ENCODE results near the gene ROCK2.

Gene ROCK2

DNA sequence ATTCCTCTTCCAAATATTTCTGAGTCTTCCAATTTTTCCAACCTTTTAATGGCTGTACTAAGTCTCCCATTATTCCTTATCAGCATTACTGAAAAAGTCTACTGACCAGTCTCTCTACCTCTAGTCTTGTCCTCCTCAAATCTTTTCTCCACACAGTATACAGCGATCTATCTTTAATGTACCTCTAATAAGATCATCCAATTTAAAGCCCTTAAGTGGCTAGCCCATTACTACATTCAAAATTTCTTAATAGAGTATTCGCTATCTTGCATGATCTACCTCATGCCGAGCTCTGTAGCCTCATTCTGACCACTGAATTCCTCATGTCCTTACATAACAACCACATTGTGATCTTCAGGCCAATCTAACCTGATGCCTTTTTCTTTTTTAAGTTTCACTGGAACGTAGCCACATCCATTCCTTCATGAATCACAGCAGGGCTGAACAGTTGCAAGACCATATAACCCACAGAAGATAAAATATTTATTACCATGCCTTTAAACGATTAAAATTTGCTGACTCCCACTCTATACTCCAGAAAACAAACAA is 131.3 kb downstream of the ROCK2 start:
- TF ChIP-seq ARNT (IDR thresholded peaks at IDR 0.05) (no peak), LEF1 (IDR thresholded peaks at IDR 0.05; ENCODE audit: borderline replicate concordance) (no peak), SUZ12 (IDR thresholded peaks at IDR 0.05) (no peak), CTBP1 (IDR thresholded peaks at IDR 0.05; ENCODE audit: borderline replicate concordance) (no peak)
- POLR2A ChIA-PET: no interaction called here
- DNase-seq (ENCODE audit: extremely low spot score): no peak
- CTCF ChIA-PET: no interaction called here

DNA sequence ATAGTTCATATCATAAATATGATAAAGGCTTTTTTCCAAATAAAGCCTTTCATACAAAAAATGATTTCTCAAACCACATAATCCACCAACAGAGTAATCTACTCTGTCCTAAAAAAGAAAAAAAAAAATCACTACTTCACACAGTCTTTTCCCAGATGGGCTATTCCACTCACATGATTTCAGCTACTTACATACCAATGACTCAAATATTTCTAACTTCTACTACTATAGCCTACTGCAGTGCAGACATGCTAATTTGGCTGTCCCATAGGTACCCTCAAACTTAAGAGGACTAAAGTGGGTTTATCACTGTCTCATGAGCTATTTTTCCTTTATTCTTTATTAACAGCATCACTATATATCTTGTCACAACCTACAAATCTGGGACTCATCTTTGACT is 131.8 kb downstream of the ROCK2 start:
- TF ChIP-seq BHLHE40 (IDR thresholded peaks at IDR 0.05; ENCODE audit: borderline replicate concordance) (no peak), L3MBTL2 (conservative IDR thresholded peaks at IDR 0.05) (no peak), SUZ12 (IDR thresholded peaks at IDR 0.05) (no peak), FOXA1 (IDR thresholded peaks at IDR 0.05) (no peak), NFRKB (IDR thresholded peaks at IDR 0.05) (no peak), FOXK2 (IDR thresholded peaks at IDR 0.05) (no peak), TARDBP (IDR thresholded peaks at IDR 0.05) (no peak), SP1 (IDR thresholded peaks at IDR 0.05) (no peak), CTBP1 (IDR thresholded peaks at IDR 0.05; ENCODE audit: borderline replicate concordance) (no peak), FOXM1 (IDR thresholded peaks at IDR 0.05; ENCODE audit: borderline replicate concordance) (no peak), ZNF384 (IDR thresholded peaks at IDR 0.05) (no peak)
- TF ChIP-seq, protein P1, sequence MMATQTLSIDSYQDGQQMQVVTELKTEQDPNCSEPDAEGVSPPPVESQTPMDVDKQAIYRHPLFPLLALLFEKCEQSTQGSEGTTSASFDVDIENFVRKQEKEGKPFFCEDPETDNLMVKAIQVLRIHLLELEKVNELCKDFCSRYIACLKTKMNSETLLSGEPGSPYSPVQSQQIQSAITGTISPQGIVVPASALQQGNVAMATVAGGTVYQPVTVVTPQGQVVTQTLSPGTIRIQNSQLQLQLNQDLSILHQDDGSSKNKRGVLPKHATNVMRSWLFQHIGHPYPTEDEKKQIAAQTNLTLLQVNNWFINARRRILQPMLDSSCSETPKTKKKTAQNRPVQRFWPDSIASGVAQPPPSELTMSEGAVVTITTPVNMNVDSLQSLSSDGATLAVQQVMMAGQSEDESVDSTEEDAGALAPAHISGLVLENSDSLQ (IDR thresholded peaks at IDR 0.05): no peak
- CTCF ChIA-PET: no interaction called here
- DNase-seq (ENCODE audit: extremely low spot score): no peak
- POLR2A ChIA-PET: no interaction called here

DNA sequence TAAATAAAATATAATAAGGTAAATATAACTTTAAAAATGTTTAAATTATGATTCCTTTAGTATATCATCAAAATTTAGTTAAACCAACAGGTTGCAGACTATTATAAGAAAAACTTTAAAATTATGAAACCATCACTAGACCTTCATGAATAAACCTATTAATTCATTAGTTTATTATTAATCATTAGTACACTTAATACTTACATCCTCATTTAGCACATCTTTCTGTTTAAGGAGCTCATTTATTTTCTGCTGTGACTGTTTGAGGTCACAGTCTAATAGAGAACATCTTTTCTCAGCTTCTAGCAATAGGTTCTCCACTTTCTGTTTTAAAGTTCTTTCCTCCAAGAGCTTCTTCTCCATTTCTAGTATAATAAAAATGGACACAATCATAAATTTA is 136.4 kb downstream of the ROCK2 start:
- ChIA-PET CTCF (no interaction called here), POLR2A (no interaction called here)
- TF ChIP-seq ELF4 (IDR thresholded peaks at IDR 0.05) (no peak), FOXM1 (IDR thresholded peaks at IDR 0.05; ENCODE audit: borderline replicate concordance) (no peak), ARNT (IDR thresholded peaks at IDR 0.05) (no peak), FOXK2 (IDR thresholded peaks at IDR 0.05) (no peak), NFRKB (IDR thresholded peaks at IDR 0.05) (no peak), FOXA1 (IDR thresholded peaks at IDR 0.05) (no peak), L3MBTL2 (conservative IDR thresholded peaks at IDR 0.05) (no peak), CTBP1 (IDR thresholded peaks at IDR 0.05; ENCODE audit: borderline replicate concordance) (no peak), LEF1 (IDR thresholded peaks at IDR 0.05; ENCODE audit: borderline replicate concordance) (no peak), TARDBP (IDR thresholded peaks at IDR 0.05) (no peak), SP1 (IDR thresholded peaks at IDR 0.05) (no peak), SUZ12 (IDR thresholded peaks at IDR 0.05) (no peak), ZNF384 (IDR thresholded peaks at IDR 0.05) (no peak), BHLHE40 (IDR thresholded peaks at IDR 0.05; ENCODE audit: borderline replicate concordance) (no peak), HDGF (IDR thresholded peaks at IDR 0.05; ENCODE audit: borderline replicate concordance) (no peak)
- TF ChIP-seq, protein P1 (IDR thresholded peaks at IDR 0.05): no peak
- DNase-seq (ENCODE audit: extremely low spot score): no peak

DNA sequence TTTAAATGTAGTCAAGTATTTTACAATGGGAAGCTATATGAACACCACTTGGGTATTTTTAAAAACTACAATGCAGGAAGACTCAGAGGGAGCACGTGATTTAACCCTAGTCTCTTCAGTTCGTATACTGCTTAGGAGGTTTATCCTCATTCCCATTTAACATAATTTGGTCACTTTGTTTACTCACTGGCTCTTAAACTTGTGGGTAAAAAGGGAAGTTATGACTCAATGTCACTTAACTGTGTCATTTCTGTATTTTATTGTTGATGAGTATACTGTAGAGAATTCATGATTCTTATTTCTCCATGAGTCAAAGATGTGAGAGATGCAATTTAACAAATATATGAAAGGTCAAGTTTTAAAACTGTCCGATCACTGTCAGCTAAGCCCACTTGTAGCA is 141.0 kb downstream of the ROCK2 start:
- DNase-seq (ENCODE audit: extremely low spot score): no peak
- TF ChIP-seq ELF4 (IDR thresholded peaks at IDR 0.05) (no peak), FOXA1 (IDR thresholded peaks at IDR 0.05) (no peak), ARNT (IDR thresholded peaks at IDR 0.05) (no peak), FOXK2 (IDR thresholded peaks at IDR 0.05) (no peak), NFRKB (IDR thresholded peaks at IDR 0.05) (no peak), ZNF384 (IDR thresholded peaks at IDR 0.05) (no peak), SUZ12 (IDR thresholded peaks at IDR 0.05) (no peak), LEF1 (IDR thresholded peaks at IDR 0.05; ENCODE audit: borderline replicate concordance) (no peak), L3MBTL2 (conservative IDR thresholded peaks at IDR 0.05) (no peak), CTBP1 (IDR thresholded peaks at IDR 0.05; ENCODE audit: borderline replicate concordance) (no peak), FOXM1 (IDR thresholded peaks at IDR 0.05; ENCODE audit: borderline replicate concordance) (no peak), SP1 (IDR thresholded peaks at IDR 0.05) (no peak), HDGF (IDR thresholded peaks at IDR 0.05; ENCODE audit: borderline replicate concordance) (no peak), TARDBP (IDR thresholded peaks at IDR 0.05) (no peak)
- TF ChIP-seq, protein P1 (IDR thresholded peaks at IDR 0.05): no peak
- POLR2A ChIA-PET: no interaction called here
- CTCF ChIA-PET: no interaction called here

DNA sequence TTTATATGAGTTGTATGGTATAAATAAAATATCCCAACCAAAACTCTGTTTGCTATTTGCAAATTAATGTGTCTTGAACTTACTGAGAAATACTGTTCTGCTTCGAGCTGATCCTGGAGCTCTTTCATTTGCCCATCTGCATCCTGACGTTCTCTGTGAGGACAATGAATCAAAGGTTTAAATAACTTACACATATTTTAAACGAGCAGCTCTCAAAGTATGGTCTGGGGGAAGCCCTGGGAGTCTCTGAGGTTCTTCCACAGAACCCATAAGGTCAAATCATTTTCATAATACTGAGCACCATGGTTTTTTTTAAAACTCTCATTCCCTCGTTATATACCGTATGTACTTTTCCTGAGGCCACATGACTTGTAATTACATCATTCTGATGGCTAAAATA is 142.5 kb downstream of the ROCK2 start:
- CTCF ChIA-PET: no interaction called here
- DNase-seq (ENCODE audit: extremely low spot score): no peak
- TF ChIP-seq L3MBTL2 (conservative IDR thresholded peaks at IDR 0.05) (no peak), NFRKB (IDR thresholded peaks at IDR 0.05) (no peak), TARDBP (IDR thresholded peaks at IDR 0.05) (no peak), FOXM1 (IDR thresholded peaks at IDR 0.05; ENCODE audit: borderline replicate concordance) (no peak), ZNF384 (IDR thresholded peaks at IDR 0.05) (no peak), FOXK2 (IDR thresholded peaks at IDR 0.05) (no peak), BHLHE40 (IDR thresholded peaks at IDR 0.05; ENCODE audit: borderline replicate concordance) (no peak), ARNT (IDR thresholded peaks at IDR 0.05) (no peak), FOXA1 (IDR thresholded peaks at IDR 0.05) (no peak), LEF1 (IDR thresholded peaks at IDR 0.05; ENCODE audit: borderline replicate concordance) (no peak), CTBP1 (IDR thresholded peaks at IDR 0.05; ENCODE audit: borderline replicate concordance) (no peak), SP1 (IDR thresholded peaks at IDR 0.05) (no peak), HDGF (IDR thresholded peaks at IDR 0.05; ENCODE audit: borderline replicate concordance) (no peak), ELF4 (IDR thresholded peaks at IDR 0.05) (no peak), SUZ12 (IDR thresholded peaks at IDR 0.05) (no peak)
- TF ChIP-seq, protein P1 (IDR thresholded peaks at IDR 0.05): no peak
- POLR2A ChIA-PET: no interaction called here

Measured in HEK293T (cell line).